Measurements from ENCODE around the gene GP5.

- TF ChIP-seq, protein P1, sequence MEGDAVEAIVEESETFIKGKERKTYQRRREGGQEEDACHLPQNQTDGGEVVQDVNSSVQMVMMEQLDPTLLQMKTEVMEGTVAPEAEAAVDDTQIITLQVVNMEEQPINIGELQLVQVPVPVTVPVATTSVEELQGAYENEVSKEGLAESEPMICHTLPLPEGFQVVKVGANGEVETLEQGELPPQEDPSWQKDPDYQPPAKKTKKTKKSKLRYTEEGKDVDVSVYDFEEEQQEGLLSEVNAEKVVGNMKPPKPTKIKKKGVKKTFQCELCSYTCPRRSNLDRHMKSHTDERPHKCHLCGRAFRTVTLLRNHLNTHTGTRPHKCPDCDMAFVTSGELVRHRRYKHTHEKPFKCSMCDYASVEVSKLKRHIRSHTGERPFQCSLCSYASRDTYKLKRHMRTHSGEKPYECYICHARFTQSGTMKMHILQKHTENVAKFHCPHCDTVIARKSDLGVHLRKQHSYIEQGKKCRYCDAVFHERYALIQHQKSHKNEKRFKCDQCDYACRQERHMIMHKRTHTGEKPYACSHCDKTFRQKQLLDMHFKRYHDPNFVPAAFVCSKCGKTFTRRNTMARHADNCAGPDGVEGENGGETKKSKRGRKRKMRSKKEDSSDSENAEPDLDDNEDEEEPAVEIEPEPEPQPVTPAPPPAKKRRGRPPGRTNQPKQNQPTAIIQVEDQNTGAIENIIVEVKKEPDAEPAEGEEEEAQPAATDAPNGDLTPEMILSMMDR (IDR thresholded peaks at IDR 0.05) = no peak
- no peak for TF ChIP-seq POLR2A (IDR thresholded peaks at IDR 0.05)
Observed at GRCh38 chr3:194424953-194425352, 25.9 kb upstream of the GP5 start.
